Natural killer cell (primary cell): ENCODE results near the gene TUBB1. TPM values are rescaled to one million over a fixed set of nuclear protein-coding genes. Genes with fewer than 3 reads are reported as not detected.

Experiments used
- ATAC-seq, 3 donors: fragments of 150-1000 bp in 2 of 3; fragments of 200-7000 bp in 1 of 3; cut with Tn5 transposase; 1 replicate in 1 of 3; 2 replicates in 2 of 3; pipeline ENCODE4 v1.10.0; 2021; ENCODE audit warnings: mild to moderate bottlenecking in 2 of 3, moderate library complexity in 2 of 3
- DNase-seq, 2 donors: peaks; one replicate each; pipeline versions ENCODE4 v3.0.0 to v3.0.0-alpha.2; 2013 to 2021; ENCODE audit warnings: mixed read lengths in 1 of 2
- H3K27ac ChIP-seq: one replicate; pipeline ENCODE4 v1.5.1; 2013; ENCODE audit warnings: mild to moderate bottlenecking, low read length
- H3K27me3 ChIP-seq: one replicate; pipeline ENCODE4 v1.6.1; 2013; ENCODE audit warnings: low read length; ENCODE audit not compliant: control insufficient read depth, insufficient read depth
- H3K36me3 ChIP-seq: one replicate; pipeline ENCODE4 v1.6.1; 2013; ENCODE audit warnings: low read length; ENCODE audit not compliant: control insufficient read depth, insufficient read depth
- H3K4me1 ChIP-seq: one replicate; pipeline ENCODE4 v1.6.1; 2013; ENCODE audit warnings: low read length; ENCODE audit not compliant: control insufficient read depth, insufficient read depth
- H3K4me3 ChIP-seq: one replicate; pipeline ENCODE4 v1.5.1; 2013; ENCODE audit warnings: low read length
- H3K9me3 ChIP-seq: one replicate; pipeline ENCODE4 v1.6.1; 2013; ENCODE audit warnings: low read length; ENCODE audit not compliant: control insufficient read depth, insufficient read depth
- H3K27ac Mint-ChIP-seq, 2 donors: one replicate each; pipeline ENCODE4 v1.8.0; 2022; ENCODE audit warnings: mild to moderate bottlenecking in 2 of 2, mixed read lengths in 2 of 2, moderate library complexity in 1 of 2
- H3K27me3 Mint-ChIP-seq, 2 donors: one replicate each; pipeline ENCODE4 v1.8.0; 2022; ENCODE audit warnings: low read depth in 2 of 2, mixed read lengths in 2 of 2
- H3K36me3 Mint-ChIP-seq: one replicate; pipeline ENCODE4 v1.8.0; 2022; ENCODE audit warnings: mixed read lengths
- H3K4me1 Mint-ChIP-seq, 2 donors: one replicate each; pipeline ENCODE4 v1.8.0; 2022; ENCODE audit warnings: mixed read lengths in 2 of 2
- H3K4me3 Mint-ChIP-seq: one replicate; pipeline ENCODE4 v1.8.0; 2022; ENCODE audit warnings: mild to moderate bottlenecking, moderate library complexity, mixed read lengths
- H3K9me3 Mint-ChIP-seq, 2 donors: one replicate each; pipeline ENCODE4 v1.8.0; 2022; ENCODE audit warnings: mixed read lengths in 2 of 2
- WGBS: methylation state at CpG from one replicate; pipeline ENCODE4 v1.1.7; 2013; ENCODE audit warnings: missing lambda C conversion rate; ENCODE audit not compliant: insufficient coverage; 5-methylcytosine and 5-hydroxymethylcytosine counted together
- intact Hi-C: fragments of 100-400 bp; cut with micrococcal nuclease; formaldehyde crosslinking; loops from one replicate; pipeline ENCODE4 v1.14.2; 2022
- total RNA-seq, 4 donors: library from RNA; stranded (reverse); fragments of 120-200 nt in 1 of 4; gene quantifications; one replicate each; pipeline versions ENCODE4 v1.2.3 to v1.2.4, GENCODE V29; 2013 to 2022
- TF ChIP-seq, protein P1 (sequence below): fragments of 200-600 bp; IDR thresholded peaks from one replicate; pipeline ENCODE4 v1.8.0; 2022; ENCODE audit warnings: antibody characterized with exemption

TUBB1 gene
- total RNA-seq, 3 donors from 2014 or later (not counting 1 experiment from before 2014, with no cell fraction given): 4.3 to 46.9 (median 18.8) TPM

GRCh38 chr20:59022754-59023153 is 3.5 kb downstream of the TUBB1 start:
- Mint-ChIP-seq H3K9me3 (no peaks in the 10 kb centered on the region), H3K27ac (peak overlapping the region; percentile 14 to 53), H3K4me1 (peaks cover 40% of the 10 kb centered on the region in 2 donors), H3K27me3 (no peaks in the 10 kb centered on the region), H3K4me3 (no peak overlapping the region), H3K36me3 (peaks cover 8% of the 10 kb centered on the region)
- intact Hi-C loops: no loop called here
- H3K36me3 ChIP-seq: peaks cover 51% of the 10 kb centered on the region
- no peak for ATAC-seq
- no peaks in the 10 kb centered on the region for H3K9me3 ChIP-seq
- TF ChIP-seq, protein P1, sequence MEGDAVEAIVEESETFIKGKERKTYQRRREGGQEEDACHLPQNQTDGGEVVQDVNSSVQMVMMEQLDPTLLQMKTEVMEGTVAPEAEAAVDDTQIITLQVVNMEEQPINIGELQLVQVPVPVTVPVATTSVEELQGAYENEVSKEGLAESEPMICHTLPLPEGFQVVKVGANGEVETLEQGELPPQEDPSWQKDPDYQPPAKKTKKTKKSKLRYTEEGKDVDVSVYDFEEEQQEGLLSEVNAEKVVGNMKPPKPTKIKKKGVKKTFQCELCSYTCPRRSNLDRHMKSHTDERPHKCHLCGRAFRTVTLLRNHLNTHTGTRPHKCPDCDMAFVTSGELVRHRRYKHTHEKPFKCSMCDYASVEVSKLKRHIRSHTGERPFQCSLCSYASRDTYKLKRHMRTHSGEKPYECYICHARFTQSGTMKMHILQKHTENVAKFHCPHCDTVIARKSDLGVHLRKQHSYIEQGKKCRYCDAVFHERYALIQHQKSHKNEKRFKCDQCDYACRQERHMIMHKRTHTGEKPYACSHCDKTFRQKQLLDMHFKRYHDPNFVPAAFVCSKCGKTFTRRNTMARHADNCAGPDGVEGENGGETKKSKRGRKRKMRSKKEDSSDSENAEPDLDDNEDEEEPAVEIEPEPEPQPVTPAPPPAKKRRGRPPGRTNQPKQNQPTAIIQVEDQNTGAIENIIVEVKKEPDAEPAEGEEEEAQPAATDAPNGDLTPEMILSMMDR: no peak
- WGBS: 98% methylated on average over 15 of the region's 15 CpGs
- H3K4me1 ChIP-seq: peaks cover 8% of the 10 kb centered on the region
- no peaks in the 10 kb centered on the region for H3K27me3 ChIP-seq
- no peak for DNase-seq
- no peak overlapping the region for H3K4me3 ChIP-seq
- no peak overlapping the region for H3K27ac ChIP-seq

DNA sequence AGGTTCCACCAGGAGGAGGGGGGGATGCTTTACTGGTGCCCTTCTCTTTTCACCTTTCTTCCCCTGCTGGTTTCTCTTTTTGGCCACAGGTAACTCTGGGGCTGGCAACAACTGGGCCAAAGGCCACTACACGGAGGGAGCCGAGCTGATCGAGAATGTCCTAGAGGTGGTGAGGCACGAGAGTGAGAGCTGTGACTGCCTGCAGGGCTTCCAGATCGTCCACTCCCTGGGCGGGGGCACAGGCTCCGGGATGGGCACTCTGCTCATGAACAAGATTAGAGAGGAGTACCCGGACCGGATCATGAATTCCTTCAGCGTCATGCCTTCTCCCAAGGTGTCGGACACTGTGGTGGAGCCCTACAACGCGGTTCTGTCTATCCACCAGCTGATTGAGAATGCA is 4.4 kb downstream of the TUBB1 start:
- TF ChIP-seq, protein P1: no peak
- Histone ChIP-seq H3K36me3 (peaks cover 56% of the 10 kb centered on the region), H3K4me3 (no peak overlapping the region), H3K9me3 (no peaks in the 10 kb centered on the region), H3K27me3 (no peaks in the 10 kb centered on the region), H3K27ac (no peak overlapping the region), H3K4me1 (peaks cover 8% of the 10 kb centered on the region)
- H3K36me3 Mint-ChIP-seq: peaks cover 11% of the 10 kb centered on the region
- H3K27me3 Mint-ChIP-seq: no peaks in the 10 kb centered on the region
- peaks cover 42 to 46% of the 10 kb centered on the region in 2 donors for H3K4me1 Mint-ChIP-seq
- DNase-seq (no peak), ATAC-seq (no peak)
- 96% methylated on average over 13 of the region's 13 CpGs for WGBS
- no peak overlapping the region for H3K27ac Mint-ChIP-seq
- intact Hi-C loops: no loop called here
- no peaks in the 10 kb centered on the region for H3K9me3 Mint-ChIP-seq
- H3K4me3 Mint-ChIP-seq: no peak overlapping the region

DNA sequence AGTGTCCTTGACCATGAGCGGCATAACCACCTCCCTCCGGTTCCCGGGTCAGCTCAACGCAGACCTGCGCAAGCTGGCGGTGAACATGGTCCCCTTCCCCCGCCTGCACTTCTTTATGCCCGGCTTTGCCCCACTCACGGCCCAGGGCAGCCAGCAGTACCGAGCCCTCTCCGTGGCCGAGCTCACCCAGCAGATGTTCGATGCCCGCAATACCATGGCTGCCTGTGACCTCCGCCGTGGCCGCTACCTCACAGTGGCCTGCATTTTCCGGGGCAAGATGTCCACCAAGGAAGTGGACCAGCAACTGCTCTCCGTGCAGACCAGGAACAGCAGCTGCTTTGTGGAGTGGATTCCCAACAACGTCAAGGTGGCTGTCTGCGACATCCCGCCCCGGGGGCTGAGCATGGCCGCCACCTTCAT is 4.9 kb downstream of the TUBB1 start:
- intact Hi-C loops: no loop called here
- Histone ChIP-seq H3K27me3 (no peaks in the 10 kb centered on the region), H3K4me1 (peaks cover 8% of the 10 kb centered on the region), H3K36me3 (peaks cover 61% of the 10 kb centered on the region), H3K27ac (no peak overlapping the region), H3K4me3 (no peak overlapping the region), H3K9me3 (no peaks in the 10 kb centered on the region)
- H3K4me3 Mint-ChIP-seq: no peak overlapping the region
- no peaks in the 10 kb centered on the region for H3K27me3 Mint-ChIP-seq
- DNase-seq (no peak), ATAC-seq (no peak)
- peaks cover 45 to 52% of the 10 kb centered on the region in 2 donors for H3K4me1 Mint-ChIP-seq
- peaks cover 16% of the 10 kb centered on the region for H3K36me3 Mint-ChIP-seq
- H3K27ac Mint-ChIP-seq: no peak overlapping the region
- H3K9me3 Mint-ChIP-seq: no peaks in the 10 kb centered on the region
- TF ChIP-seq, protein P1: no peak
- WGBS: 95% methylated on average over 24 of the region's 24 CpGs

- 89% methylated on average over 2 of the region's 2 CpGs for WGBS
- no peak overlapping the region for H3K4me3 Mint-ChIP-seq
- no peak overlapping the region for H3K4me3 ChIP-seq
- intact Hi-C loops: no loop called here
- no peaks in the 10 kb centered on the region for H3K9me3 ChIP-seq
- peaks cover 8% of the 10 kb centered on the region for H3K4me1 ChIP-seq
- peak overlapping the region in 1 of 2 donors; percentile 14 for H3K27ac Mint-ChIP-seq
- H3K4me1 Mint-ChIP-seq: peaks cover 48 to 59% of the 10 kb centered on the region in 2 donors
- peaks cover 70% of the 10 kb centered on the region for H3K36me3 ChIP-seq
- no peaks in the 10 kb centered on the region for H3K9me3 Mint-ChIP-seq
- H3K27ac ChIP-seq: no peak overlapping the region
- ATAC-seq: no peak
- H3K27me3 ChIP-seq: no peaks in the 10 kb centered on the region
- H3K36me3 Mint-ChIP-seq: peaks cover 24% of the 10 kb centered on the region
- H3K27me3 Mint-ChIP-seq: no peaks in the 10 kb centered on the region
- no peak for DNase-seq
- TF ChIP-seq, protein P1: no peak
Measured at GRCh38 chr20:59025086-59025485, 5.9 kb downstream of the TUBB1 start.
